ENCODE measurements around the gene LINGO1. TPM values are rescaled to one million over a fixed set of nuclear protein-coding genes. Genes with fewer than 3 reads are reported as not detected.

The LINGO1 gene
- total RNA-seq, 2 donors from 2014 or later = 7.9 to 19.7 TPM

GRCh38 chr15:77669896-77670295, 37.2 kb upstream of the LINGO1 start:
- WGBS, 2 experiments (ENCODE audit: insufficient coverage in 1 of 2, insufficient read length in 1 of 2) = 80 to 92% methylated on average over 3 to 4 of the region's 4 CpGs
- no peak overlapping the region for H3K4me3 Mint-ChIP-seq
- Histone ChIP-seq H3K4me1 (ENCODE audit: control insufficient read depth, insufficient read depth, low read length) (no peaks in the 10 kb centered on the region), H3K36me3 (ENCODE audit: control insufficient read depth, insufficient read depth, low read length) (no peaks in the 10 kb centered on the region), H3K4me3 (ENCODE audit: low read length) (no peak overlapping the region), H3K27ac (ENCODE audit: low read depth, low read length) (no peak overlapping the region), H3K27me3 (ENCODE audit: control insufficient read depth, insufficient read depth, low read length, poor library complexity, severe bottlenecking) (no peaks in the 10 kb centered on the region), H3K9me3 (ENCODE audit: control insufficient read depth, low read length) (no peaks in the 10 kb centered on the region), H3K9ac (ENCODE audit: extremely low read depth, low read length, poor library complexity, severe bottlenecking) (no peak overlapping the region)
- H3K27ac Mint-ChIP-seq = no peak overlapping the region
- no peaks in the 10 kb centered on the region for H3K9me3 Mint-ChIP-seq
- no peak for DNase-seq
- H3K27me3 Mint-ChIP-seq (ENCODE audit: insufficient read depth) = peaks cover 5% of the 10 kb centered on the region
- no peaks in the 10 kb centered on the region for H3K4me1 Mint-ChIP-seq
- H3K36me3 Mint-ChIP-seq (ENCODE audit: low read depth) = no peaks in the 10 kb centered on the region
- TF ChIP-seq, protein P1, sequence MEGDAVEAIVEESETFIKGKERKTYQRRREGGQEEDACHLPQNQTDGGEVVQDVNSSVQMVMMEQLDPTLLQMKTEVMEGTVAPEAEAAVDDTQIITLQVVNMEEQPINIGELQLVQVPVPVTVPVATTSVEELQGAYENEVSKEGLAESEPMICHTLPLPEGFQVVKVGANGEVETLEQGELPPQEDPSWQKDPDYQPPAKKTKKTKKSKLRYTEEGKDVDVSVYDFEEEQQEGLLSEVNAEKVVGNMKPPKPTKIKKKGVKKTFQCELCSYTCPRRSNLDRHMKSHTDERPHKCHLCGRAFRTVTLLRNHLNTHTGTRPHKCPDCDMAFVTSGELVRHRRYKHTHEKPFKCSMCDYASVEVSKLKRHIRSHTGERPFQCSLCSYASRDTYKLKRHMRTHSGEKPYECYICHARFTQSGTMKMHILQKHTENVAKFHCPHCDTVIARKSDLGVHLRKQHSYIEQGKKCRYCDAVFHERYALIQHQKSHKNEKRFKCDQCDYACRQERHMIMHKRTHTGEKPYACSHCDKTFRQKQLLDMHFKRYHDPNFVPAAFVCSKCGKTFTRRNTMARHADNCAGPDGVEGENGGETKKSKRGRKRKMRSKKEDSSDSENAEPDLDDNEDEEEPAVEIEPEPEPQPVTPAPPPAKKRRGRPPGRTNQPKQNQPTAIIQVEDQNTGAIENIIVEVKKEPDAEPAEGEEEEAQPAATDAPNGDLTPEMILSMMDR (conservative IDR thresholded peaks at IDR 0.05) = no peak

DNA sequence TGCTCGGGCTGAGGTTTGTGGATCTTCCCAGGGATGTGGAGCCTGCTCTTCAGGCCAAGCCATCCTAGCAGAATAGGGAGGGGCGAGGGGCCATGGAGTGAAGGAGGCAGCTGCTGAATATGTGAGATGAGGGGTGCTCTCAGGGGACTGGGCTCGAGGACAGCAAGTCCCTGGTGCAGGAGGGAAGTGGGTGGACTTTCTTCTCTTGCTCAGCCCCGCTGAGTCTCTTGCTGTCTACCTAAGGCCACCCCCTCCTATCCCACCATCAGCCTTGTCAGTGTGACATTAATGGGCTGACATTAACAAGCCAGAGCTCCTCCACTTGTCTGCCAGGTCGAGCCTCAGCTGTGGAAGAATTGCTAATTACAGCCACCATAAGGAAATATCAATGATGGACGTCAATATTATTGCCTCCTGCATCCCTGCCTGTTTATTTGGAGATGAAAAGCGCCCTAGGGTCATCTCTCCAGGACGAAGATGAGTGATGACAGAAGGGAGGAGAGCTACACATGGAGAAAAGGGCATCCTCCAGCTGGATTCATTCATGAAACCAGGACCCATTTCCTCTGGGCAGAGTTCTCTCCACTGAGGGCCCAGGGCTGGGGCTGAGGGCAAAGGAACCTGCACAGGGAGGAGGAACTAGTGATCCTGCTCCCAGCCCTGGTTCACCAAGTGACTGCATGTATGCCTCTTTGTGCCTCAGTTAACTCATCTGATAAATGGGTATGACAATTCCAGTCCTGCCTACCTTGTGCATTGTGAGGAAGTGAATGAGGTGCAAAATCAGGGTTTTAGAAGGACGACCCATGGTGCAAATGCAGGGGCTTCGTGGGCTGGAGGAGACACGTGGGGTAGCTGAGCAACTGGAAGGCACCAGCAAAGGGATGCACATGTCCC, 34.9 kb upstream of the LINGO1 start:
- H3K9ac ChIP-seq (ENCODE audit: extremely low read depth, low read length, poor library complexity, severe bottlenecking) = no peak overlapping the region
- H3K36me3 ChIP-seq (ENCODE audit: control insufficient read depth, insufficient read depth, low read length) = no peaks in the 10 kb centered on the region
- H3K9me3 ChIP-seq (ENCODE audit: control insufficient read depth, low read length) = no peaks in the 10 kb centered on the region
- H3K27ac ChIP-seq (ENCODE audit: low read depth, low read length) = peak overlapping the region; percentile 22
- Mint-ChIP-seq H3K36me3 (ENCODE audit: low read depth) (no peaks in the 10 kb centered on the region), H3K9me3 (no peaks in the 10 kb centered on the region), H3K4me3 (no peak overlapping the region), H3K4me1 (no peaks in the 10 kb centered on the region), H3K27ac (no peak overlapping the region), H3K27me3 (ENCODE audit: insufficient read depth) (peaks cover 5% of the 10 kb centered on the region)
- no peak for DNase-seq
- H3K4me3 ChIP-seq (ENCODE audit: low read length) = no peak overlapping the region
- no peaks in the 10 kb centered on the region for H3K4me1 ChIP-seq (ENCODE audit: control insufficient read depth, insufficient read depth, low read length)
- WGBS, 2 experiments (ENCODE audit: insufficient coverage in 1 of 2, insufficient read length in 1 of 2) = 79 to 81% methylated on average over 5 to 11 of the region's 11 CpGs
- TF ChIP-seq, protein P1 (conservative IDR thresholded peaks at IDR 0.05) = no peak
- no peaks in the 10 kb centered on the region for H3K27me3 ChIP-seq (ENCODE audit: control insufficient read depth, insufficient read depth, low read length, poor library complexity, severe bottlenecking)

DNA sequence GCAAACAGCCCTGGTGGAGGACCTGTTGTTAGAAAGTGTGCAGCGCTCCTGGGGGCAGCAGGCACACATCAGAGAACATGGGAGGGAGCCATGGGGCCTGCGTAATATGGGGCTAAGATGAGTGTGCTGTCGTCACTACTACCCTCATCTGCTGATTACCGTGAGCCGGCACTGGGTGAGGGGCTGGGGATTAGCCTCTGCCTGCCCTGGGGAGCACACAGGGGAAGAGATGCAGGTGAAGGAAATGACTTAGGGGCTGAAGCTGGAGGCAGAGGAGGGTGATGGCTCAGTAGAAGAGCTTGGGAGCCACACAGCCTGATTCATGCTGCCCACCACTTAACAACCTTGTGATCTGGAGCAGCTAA, 33.6 kb upstream of the LINGO1 start:
- Mint-ChIP-seq H3K27ac (no peak overlapping the region), H3K4me1 (no peaks in the 10 kb centered on the region), H3K27me3 (ENCODE audit: insufficient read depth) (peaks cover 5% of the 10 kb centered on the region), H3K4me3 (no peak overlapping the region), H3K9me3 (no peaks in the 10 kb centered on the region), H3K36me3 (ENCODE audit: low read depth) (no peaks in the 10 kb centered on the region)
- Histone ChIP-seq H3K4me3 (ENCODE audit: low read length) (no peak overlapping the region), H3K9me3 (ENCODE audit: control insufficient read depth, low read length) (no peaks in the 10 kb centered on the region), H3K27ac (ENCODE audit: low read depth, low read length) (no peak overlapping the region), H3K27me3 (ENCODE audit: control insufficient read depth, insufficient read depth, low read length, poor library complexity, severe bottlenecking) (no peaks in the 10 kb centered on the region), H3K9ac (ENCODE audit: extremely low read depth, low read length, poor library complexity, severe bottlenecking) (no peak overlapping the region), H3K4me1 (ENCODE audit: control insufficient read depth, insufficient read depth, low read length) (no peaks in the 10 kb centered on the region), H3K36me3 (ENCODE audit: control insufficient read depth, insufficient read depth, low read length) (no peaks in the 10 kb centered on the region)
- TF ChIP-seq, protein P1 (conservative IDR thresholded peaks at IDR 0.05) = no peak
- no peak for DNase-seq
- 86 to 100% methylated on average over 3 to 5 of the region's 5 CpGs for WGBS, 2 experiments (ENCODE audit: insufficient coverage in 1 of 2, insufficient read length in 1 of 2)

Data from endodermal cell (in vitro differentiated cells).